Stimulated activated CD8-positive, alpha-beta memory T cell treated with anti-CD3 and anti-CD28 coated beads, Interleukin-15, amount 100 ng/mL, for 48 hours (primary cell): ENCODE measurements around the gene TPRG1.

Experiments used
- DNase-seq, 2 donors: peaks; one replicate each; pipeline ENCODE4 v3.0.0-alpha.2; 2020; ENCODE audit warnings: low read depth in 2 of 2

Gene TPRG1

DNA sequence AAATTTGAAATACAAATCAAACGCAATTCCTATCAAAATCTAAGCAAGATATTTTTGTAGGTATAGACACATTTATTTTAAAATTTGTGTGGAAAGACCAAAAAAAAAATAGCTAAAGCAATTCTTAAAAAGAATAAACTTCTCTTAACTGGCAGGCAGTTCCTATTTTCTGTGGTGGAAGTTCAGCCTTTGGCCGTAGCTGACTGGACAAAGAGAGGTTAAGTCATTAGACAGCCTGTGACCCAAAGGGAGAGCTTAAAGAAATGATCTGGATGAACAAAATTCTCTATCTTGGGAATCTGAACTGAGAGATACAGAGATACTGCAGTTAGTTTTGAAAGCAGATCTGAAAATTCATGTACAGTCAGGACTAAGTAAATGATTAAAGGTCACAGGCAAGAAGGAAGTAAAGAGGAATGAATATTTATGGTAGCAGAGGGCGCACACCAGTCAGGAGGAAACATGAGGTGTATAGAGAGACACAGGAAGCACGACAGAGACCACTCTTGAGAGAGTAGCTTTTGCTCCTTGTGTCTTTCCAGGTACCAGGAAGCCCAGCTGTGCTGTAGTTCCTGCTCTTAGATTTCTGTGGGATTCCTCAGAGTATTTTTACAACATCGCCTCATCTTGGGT is 57.5 kb downstream of the TPRG1 start:
- DNase-seq = no peak

DNA sequence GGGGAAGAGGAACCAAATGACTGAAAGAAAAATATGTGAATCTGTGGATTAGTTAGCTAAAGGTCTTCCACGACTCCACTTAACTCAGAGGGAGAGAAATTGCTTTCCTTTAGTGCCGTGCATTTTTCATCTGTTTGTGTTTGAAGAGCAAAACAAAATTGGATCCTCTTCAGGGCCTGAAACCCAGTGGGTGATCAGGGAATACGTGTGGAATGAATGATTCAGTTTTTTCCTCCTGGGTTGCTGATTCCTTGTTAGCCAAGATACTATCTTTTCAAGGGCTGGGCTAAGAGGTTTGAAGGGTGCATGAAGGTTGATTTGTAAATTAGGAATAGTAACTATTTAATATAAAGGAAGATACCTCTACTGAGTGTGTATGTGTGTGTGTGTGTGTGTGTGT is 61.0 kb downstream of the TPRG1 start:
- no peak for DNase-seq

DNA sequence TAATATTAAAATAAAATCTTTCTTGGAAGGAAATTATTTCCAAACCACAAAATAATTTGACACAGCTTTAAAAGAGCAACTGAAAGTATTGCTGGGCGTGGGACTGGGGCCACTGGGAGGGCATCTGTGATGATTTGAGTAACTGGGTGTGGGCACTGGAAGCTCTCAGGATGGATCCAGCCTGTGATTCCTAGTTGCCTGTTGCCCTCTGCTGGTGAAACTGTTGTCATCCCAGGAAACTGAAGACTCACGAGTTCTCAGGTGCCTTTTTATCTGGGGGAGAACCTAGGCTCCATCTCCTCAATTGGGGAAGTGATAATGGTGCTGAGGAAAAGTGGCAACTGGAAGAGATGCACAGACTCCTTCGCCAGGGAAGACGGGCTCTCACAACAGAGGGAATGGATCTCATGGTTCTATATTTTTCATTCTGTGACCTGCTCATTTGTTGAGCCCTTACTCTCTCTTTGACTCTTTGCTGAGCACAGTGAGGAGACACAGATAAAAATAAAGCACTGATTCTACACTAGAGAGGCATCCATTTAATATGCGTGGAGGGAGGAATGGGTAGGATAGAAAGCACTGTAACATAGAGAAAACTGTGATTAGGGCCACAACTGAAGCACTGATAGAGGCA is 61.6 kb downstream of the TPRG1 start:
- DNase-seq = peak in 1 of 2 donors; percentile 17

DNA sequence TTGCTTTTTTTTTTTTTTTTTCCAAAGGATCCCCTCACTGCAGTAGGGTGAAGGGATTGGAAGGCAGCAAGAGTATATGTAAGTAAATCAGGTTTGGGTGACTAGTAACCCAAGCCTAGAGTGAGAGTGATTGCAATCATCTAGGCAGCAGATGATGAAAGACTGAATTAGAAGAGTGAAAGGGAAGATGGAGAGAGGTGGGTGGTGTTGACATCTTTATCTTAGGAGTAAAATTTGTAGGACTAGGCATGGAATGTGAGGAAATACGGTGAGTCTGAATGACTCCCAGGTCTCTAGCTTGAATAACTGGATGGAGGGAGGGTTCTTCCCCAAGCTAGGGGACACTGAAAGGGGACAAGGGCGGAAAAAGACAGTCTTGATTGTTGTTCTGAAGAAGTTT is 63.4 kb downstream of the TPRG1 start:
- DNase-seq = no peak

DNA sequence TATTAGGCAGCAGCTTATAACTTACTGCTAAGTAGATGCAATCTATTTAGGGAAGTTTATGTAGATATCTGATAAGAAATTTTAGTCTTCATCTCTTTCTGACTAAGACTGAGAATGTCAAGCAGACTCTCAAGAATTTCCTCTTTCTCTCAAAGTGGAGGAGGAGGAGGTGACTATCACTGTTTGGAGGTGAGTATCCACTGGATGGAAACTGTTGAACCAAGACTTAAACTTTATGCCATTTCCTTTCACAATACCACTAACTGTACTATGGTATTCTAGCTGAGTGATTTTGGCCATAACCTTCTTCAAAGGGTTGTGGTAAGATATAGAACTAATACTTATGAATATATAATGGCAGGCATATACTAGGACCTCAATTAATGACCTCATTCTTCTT is 64.6 kb downstream of the TPRG1 start:
- no peak for DNase-seq

DNA sequence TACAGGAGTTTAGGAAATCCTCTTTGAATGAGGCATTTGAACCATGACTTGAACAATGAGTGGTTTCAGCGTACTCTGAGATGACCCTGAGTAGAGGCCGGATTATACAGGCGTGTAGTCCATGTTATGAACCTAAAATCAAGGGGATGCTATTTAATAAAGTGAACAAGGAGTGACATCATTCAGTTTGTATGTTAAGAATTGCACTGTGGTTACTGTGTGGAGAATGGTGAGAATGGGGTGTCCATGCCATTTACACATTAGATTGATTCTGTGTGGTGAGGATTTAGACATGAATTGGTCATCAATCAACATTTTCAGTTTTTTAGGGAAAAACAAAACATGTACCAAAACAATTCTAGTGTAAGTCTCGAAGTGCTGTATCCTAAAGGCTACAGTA is 65.8 kb downstream of the TPRG1 start:
- DNase-seq = no peak

DNA sequence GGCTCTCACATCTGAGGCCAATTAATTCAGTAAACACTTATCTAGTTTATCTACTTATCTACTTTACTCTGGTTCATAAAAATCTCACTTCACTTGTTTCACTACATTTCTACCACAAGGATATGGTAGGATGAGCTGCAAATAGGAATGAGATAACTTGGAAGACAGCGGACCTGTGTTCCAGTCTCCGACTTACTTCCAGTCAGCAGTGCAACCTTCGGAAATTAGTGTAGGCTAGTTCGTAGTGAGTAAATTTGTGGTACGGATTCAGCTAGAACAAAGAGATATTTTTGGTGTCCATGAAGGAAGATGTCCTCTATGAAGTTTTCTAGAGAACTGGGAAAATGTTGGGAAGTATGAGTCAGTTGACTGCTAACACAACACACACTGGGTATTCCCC is 66.3 kb downstream of the TPRG1 start:
- DNase-seq = no peak

DNA sequence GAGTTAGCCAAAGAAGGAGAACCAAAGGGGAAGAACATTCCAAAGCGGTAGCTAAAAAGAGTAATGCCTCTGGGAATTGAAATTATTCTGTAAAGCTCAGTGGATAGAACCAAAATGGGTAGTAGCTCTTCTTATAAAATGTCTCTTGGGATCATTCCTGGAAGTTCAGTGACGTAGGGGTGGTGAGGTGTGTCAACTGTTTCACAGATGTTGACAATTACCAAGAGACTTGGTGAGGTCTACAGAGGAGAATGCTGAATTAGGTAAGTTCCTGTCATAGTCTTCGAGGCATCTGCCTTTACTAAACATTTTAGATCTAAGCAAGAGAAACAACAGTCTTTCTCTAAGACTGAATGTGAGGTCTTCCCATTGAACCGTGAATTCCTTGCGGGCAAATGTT is 67.8 kb downstream of the TPRG1 start:
- no peak for DNase-seq

DNA sequence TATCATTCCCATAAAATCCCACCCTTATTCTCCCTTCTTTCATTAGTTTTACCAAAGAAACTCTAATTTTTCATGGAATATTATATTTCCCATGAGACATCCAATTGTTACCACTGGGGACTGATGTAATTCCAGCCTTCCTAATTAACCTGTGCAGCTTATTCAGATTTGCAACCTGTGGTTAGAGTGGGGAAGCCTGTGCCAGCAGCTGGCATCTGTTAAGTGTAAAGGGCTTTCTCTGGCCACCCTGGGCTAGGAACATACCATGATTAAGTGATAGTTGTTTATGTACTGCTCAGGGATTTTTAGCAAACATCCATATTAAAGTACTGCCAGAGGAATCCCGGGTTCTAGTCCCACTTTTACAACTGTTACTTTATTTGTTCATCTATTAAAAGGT is 78.2 kb downstream of the TPRG1 start:
- DNase-seq = no peak

DNA sequence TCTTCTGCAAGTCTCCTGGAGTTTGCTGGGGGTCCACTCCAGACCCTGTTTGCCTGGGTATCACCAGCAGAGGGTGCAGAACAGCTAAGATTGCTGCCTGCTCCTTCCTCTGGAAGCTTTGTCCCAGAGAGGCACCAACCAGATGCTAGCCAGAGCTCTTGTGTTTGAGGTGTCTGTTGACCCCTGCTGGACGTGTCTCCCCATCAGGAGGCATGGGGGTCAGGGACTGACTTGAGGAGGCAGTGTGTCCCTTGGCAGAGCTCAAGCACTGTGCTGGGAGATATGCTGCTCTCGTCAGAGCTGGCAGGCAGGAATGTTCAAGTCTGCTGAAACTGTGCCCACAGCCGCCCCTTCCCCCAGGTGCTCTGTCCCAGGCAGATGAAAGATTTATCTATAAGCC is 86.5 kb downstream of the TPRG1 start:
- no peak for DNase-seq

DNA sequence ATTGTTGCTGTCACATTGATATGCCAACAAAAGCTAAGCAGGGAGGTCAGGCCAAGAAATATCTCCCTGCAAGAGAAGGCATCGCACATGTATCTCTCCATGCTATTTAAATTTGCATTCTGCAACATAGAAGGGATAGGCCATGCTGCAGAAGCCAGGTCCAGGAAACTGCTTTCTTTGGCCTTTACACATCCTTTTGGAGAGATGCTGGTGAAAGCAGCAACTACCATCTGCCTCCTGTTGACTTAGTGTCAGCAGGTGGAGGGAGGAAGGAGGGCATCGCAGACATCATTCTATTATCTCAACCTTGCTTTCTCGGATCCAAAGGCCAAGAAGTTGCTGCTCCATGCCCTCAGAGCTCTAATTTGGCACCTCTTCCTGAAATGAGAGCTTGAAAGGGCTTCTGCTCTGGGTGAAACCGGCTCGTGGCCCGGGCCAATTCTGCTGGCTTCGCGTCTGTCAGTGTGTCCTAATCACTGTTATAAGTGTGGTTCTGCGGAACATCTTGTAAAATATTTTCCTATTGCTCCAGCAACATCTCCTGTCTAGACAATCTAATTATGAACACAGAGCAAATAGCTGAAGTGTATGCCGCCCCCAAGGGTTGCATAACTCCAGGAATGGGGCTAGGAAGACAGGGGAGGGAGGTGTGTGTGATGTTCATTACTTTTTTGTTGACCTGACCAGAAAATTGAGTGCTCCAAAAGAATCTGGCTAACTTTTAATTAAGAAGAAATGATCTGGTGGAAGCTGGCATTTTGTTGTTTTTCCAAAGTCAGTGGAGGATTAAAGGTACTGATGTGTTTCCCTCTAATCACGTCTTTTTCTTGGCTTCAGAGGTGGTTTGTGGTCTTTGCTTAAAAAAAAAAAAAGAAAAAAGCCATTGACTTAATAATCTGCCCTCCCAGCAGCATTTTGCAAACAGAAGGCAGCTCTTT is 89.1 kb downstream of the TPRG1 start:
- no peak for DNase-seq

DNA sequence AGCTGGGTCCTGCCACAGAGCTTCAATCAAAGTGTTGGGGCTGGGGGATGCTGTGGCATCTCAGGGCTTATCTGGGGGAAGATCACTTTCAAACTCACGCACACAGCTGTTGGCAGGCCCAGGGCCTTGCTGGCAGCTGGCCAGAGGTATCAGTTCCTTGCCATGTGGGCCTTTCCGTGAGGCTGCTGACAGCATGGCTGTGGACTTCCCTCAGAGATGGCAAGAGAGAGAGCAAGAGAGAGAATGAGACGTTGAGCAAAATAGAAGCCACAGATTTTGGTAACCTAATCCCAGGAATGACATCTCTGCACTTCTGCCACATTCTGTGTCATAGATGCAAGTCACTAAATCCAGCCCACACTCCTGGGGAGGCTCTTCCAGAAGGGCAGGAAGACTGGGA is 91.0 kb downstream of the TPRG1 start:
- DNase-seq = no peak

DNA sequence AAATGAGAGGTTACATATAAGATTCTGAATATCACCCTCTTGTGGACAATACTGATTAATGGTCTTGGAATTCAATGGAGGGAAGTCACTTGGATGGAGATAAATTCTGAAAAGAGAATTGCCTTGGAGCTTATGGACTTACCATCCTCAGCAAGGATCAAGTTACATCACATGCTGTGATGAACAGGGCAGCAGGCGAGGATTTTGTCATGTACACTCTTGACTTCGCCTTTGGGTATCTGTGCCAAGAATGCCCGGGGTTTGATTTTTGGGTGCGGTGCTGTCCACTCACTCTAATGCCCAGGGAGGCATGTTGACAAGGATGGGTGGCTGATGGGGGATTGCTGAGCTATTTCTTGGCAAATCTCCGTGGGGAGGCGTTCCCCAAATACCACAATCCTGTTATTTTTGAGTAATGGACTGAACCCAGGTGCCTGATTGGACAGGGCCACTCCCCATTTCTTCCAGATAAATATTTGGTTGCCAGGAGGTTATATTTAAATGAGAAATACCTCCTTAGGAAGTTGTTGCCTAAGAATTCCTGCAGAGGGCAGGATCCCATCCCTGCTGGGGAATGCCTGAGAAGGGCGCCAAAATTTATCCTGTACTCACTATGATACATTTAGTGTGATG is 96.3 kb downstream of the TPRG1 start:
- DNase-seq = no peak

DNA sequence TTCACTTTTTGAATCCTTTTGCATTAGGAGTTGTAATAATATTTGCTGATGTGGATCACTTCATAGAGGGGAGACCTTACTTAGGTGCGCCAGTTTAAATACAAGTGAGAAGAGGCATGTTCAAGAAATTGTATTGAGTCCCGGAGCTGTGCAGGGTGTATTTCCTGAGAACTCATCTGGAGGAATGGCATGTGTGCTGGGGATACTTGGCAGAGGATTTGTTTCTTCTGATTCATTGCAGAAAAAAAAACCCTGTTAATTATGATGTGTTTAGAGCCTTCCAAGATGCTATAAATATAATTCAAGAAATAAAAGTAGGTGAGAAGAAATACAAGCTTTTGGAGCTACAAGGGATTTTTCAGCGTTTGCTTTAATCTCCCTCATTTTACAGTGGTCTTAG is 97.6 kb downstream of the TPRG1 start:
- DNase-seq = no peak

DNA sequence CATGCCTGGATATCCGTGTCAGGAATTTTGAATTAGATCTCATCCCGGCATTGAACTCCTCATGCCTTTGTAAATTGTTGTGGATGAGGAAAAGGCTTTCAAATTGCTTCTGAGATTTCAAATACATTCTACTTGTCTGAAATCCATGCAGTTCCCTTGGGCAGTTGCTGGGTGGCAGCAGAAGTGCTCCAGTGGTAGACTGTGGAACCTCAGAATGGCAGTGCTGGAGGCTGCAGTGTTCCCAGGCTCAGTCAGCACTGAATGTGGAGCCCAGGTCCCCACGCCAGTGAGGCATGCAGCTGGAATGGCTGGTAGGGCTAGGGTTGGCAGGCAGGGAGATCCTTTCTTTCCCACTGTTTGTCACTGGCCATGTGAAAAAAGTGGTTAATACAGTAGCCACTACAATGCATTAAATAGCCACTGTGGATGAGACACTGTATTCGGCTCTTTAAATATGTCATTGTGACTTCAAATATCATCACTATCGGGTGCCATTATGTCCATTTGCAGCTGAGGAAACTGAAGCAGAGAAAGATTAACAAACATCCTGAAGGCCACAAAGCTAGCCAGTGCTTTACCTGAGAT is 98.6 kb downstream of the TPRG1 start:
- DNase-seq = no peak

DNA sequence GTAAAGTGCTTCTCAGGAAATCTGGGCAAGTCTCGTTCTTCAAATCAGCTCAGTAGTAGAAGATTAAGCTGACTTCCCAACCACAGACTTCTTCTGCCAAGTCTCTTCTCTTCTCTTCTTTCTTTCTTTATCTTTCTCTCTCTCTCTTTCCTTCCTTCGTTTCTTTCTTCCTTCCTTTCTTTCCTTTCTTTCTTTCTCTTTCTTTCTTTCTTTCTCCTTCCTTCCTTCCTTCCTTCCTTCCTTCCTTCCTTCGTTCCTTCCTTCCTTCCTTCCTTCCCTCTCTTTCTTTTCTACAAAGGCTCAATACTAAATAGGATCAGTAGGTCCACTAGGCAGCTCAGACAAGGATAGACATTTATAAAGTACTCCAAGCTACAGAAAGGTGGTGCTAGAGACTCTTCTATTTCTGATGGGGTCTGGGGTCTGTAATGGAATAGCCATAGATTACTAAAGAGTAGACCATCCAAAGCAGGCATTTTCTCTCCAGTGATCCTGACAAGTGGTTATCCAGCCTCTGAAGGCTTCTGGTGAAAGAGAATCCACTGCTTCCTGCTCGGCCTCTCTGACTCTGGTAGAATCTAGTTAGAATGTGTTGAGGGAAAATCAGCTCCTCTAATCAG is 100.8 kb downstream of the TPRG1 start:
- no peak for DNase-seq

DNA sequence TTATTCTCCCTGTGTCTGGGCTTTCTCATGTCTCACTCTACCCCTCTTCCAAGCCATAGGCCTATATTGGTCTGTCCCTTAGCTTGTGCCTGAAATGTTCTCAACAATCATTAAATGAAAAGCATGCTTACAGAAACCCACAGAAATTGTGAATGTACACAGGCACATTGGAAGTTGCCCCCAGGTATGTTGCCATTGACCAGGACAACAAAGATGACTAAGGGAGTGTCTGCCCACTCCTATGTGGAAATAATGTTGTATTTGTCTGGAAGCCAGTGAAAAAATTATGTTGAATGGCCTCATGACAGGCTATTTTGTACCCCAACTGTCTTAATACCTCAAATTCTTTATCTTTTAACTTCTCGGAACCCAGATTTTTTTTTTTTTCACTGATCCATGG is 102.0 kb downstream of the TPRG1 start:
- no peak for DNase-seq

DNA sequence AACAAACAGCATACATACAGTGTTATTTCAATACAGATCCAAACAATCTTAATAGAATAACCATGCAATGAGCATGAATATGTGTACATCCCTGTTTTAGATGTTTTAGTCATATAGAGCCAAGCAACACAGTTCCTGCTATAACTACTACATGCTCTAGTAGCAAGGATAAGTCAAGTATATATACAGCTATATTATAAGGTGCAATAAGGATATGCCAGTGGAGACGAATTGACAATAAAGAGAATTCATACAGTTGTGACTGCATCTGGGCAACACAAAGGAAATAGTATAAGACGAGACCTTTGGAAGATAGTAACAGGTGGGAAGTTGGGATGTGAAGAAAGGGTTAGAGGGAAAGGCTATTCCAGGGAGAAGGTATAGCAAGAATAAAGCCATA is 103.4 kb downstream of the TPRG1 start:
- no peak for DNase-seq

DNA sequence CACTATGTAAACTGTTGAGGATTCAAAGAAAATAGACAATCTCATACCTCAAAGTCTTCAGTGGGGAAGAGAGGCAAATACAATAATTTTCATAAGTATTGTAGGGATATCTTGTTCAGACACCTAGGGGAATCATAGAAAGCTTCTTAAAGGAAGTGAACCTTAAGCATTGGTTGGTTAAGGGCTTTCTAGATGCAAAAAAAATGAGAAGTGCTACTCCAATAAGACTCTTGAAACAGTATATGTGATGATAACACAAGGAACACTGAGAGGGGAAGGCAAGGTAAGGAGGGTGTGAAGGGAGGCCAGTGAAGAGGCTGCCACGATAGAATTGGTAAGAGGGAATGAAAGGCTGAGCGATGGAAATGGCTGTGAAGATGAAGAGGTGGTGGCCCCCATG is 104.1 kb downstream of the TPRG1 start:
- DNase-seq = no peak

DNA sequence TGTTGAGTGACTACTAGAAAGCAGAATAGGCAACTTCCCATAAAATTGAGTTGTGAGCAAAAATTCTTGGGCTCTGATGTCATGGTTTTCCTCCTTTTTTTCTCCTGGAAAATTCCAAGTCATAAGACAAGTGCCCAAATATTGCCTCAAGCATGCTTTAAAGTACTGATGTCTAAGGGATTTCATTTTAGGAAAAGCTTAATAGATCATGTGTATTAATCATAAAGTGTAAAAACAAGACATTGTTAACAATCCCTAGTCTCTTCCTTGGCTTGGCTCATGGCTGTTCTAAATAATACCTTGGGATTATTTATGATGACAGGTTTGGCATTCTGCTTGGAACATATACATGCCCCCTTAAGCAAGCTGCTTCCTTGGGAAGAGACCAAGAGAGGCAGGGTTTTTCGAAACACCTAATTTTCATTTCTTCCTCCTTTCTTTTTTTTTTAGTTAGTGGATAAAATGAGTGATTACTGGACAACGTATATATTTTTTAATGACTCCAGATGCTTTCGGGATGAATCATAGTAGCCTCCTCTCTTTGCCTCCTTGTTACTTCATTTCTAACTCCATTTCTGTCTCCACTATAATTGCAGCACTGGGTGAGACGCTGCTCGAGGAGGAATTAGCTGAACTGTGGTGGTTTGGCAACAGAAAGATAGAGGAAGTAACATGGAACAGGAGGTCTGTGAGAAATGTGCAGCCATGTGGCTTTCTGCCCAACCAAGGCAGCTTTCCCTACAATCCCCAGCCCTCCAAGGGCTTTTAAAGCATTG is 104.9 kb downstream of the TPRG1 start:
- DNase-seq = no peak

DNA sequence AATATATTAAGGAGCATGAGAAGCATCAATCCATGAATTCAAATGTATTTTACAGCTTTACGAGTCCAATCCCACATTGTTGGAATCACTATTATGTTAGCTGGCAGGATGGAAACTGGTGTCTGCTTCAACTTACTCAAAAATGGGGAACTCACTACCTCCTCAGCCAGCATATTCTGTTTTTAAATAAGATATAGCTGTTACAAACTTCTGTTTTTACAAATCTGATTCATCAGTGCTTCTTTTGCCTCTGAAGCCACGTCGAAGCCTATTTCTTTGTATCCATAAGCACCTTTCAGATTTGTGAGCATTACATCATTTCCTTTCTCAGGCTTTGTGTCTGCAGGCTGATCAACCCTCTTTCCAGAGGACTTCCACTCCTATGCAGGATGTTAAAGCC is 105.9 kb downstream of the TPRG1 start:
- no peak for DNase-seq
